KG1 (cell line): Measurements from ENCODE around the gene SLC26A11.
"Not testable (repeated sequence)": the region's sequence is repeated elsewhere in the genome, so short reads cannot be mapped to it uniquely, and the experiment has no call there.

Experiments used
- DNase-seq: peaks from one replicate; lab custom pipeline; 2025; lab: John Stamatoyannopoulos, UW

Gene SLC26A11

GRCh38 chr17:80244871-80245509 lies 24.8 kb downstream of the SLC26A11 start:
- DNase-seq, result no peak

- no peak for DNase-seq
Measured at GRCh38 chr17:80245566-80246265, 25.5 kb downstream of the SLC26A11 start.

GRCh38 chr17:80246266-80246681 lies 26.0 kb downstream of the SLC26A11 start:
- DNase-seq, result no peak

- no peak for DNase-seq
Measured at GRCh38 chr17:80246726-80247125, 26.5 kb downstream of the SLC26A11 start.

- DNase-seq, result no peak
Measured at GRCh38 chr17:80247561-80247960, 27.3 kb downstream of the SLC26A11 start.

GRCh38 chr17:80248001-80248893 lies 28.0 kb downstream of the SLC26A11 start:
- DNase-seq, result no peak

GRCh38 chr17:80248894-80249710 lies 28.9 kb downstream of the SLC26A11 start:
- no peak for DNase-seq

GRCh38 chr17:80251966-80252365 lies 31.7 kb downstream of the SLC26A11 start:
- no peak for DNase-seq

- DNase-seq, result peak; percentile 9
Measured at GRCh38 chr17:80252871-80253270, 32.6 kb downstream of the SLC26A11 start.

GRCh38 chr17:80253631-80254395 lies 33.6 kb downstream of the SLC26A11 start:
- no peak for DNase-seq

- DNase-seq, result no peak
Measured at GRCh38 chr17:80254396-80255251, 34.4 kb downstream of the SLC26A11 start.

GRCh38 chr17:80256034-80256350 lies 35.8 kb downstream of the SLC26A11 start:
- no peak for DNase-seq

- DNase-seq, result no peak
Measured at GRCh38 chr17:80257716-80258213, 37.5 kb downstream of the SLC26A11 start.

GRCh38 chr17:80258296-80258695 lies 38.1 kb downstream of the SLC26A11 start:
- DNase-seq, result not testable (repeated sequence)

- no peak for DNase-seq
Measured at GRCh38 chr17:80259457-80260068, 39.3 kb downstream of the SLC26A11 start.

- no peak for DNase-seq
Measured at GRCh38 chr17:80260069-80260535, 39.9 kb downstream of the SLC26A11 start.

GRCh38 chr17:80260791-80261158 lies 40.5 kb downstream of the SLC26A11 start, which contains the start of gene RNF213:
Gene RNF213 (plus strand): TSS chr17:80260852. CDS start chr17:80263682, 2,830 bp downstream.
- DNase-seq, result no peak

GRCh38 chr17:80261159-80261894 lies 41.1 kb downstream of the SLC26A11 start:
- DNase-seq, result no peak

- DNase-seq, result no peak
Measured at GRCh38 chr17:80261895-80262279, 41.7 kb downstream of the SLC26A11 start.
